Thyroid gland (tissue), 4 donors: ENCODE data around the gene HOMER2. TPM values are rescaled to one million over a fixed set of nuclear protein-coding genes. Genes with fewer than 3 reads are reported as not detected.
"Not testable (repeated sequence)": the region's sequence is repeated elsewhere in the genome, so short reads cannot be mapped to it uniquely, and the experiment has no call there.

Experiments used
- DNase-seq, 2 donors: peaks; one replicate each; pipeline ENCODE4 v3.0.0-alpha.2; 2019
- H3K27ac ChIP-seq, 3 donors: fragments of 200-600 bp; sonication (generic); 1 replicate in 2 of 3; 2 replicates in 1 of 3; pipeline ENCODE4 v1.5.1; 2016 to 2019; ENCODE audit warnings: mild to moderate bottlenecking in 1 of 3, moderate library complexity in 1 of 3
- H3K27me3 ChIP-seq: fragments of 200-600 bp; sonication (generic); one replicate; pipeline ENCODE4 v1.5.1; 2019
- H3K36me3 ChIP-seq, 2 donors: fragments of 200-600 bp; sonication (generic); one replicate each; pipeline ENCODE4 v1.5.1; 2016 to 2019
- H3K4me1 ChIP-seq, 2 donors: fragments of 200-600 bp; sonication (generic); one replicate each; pipeline ENCODE4 v1.5.1; 2017 to 2019
- H3K4me3 ChIP-seq, 3 donors: fragments of 200-600 bp; sonication (generic); replicated peaks in 1 of 3; 1 replicate in 2 of 3; 2 replicates in 1 of 3; pipeline ENCODE4 v1.5.1; 2016; ENCODE audit warnings: mild to moderate bottlenecking in 1 of 3
- H3K9me3 ChIP-seq: fragments of 200-600 bp; sonication (generic); one replicate; pipeline ENCODE4 v1.5.1; 2017
- CTCF ChIP-seq, 6 experiments: fragments of 200-600 bp in 3 of 6; fragments of 450-650 bp in 3 of 6; sonication (generic) in 3 of 6; IDR thresholded peaks; one replicate each; pipeline ENCODE4 v1.5.1; 2016 to 2019; ENCODE audit warnings: antibody characterized with exemption in 6 of 6, mild to moderate bottlenecking in 2 of 6, inconsistent platforms in 1 of 6, moderate library complexity in 1 of 6
- POLR2A ChIP-seq, 2 donors: fragments of 450-650 bp; IDR thresholded peaks; one replicate each; pipeline ENCODE4 v1.6.1; 2017; ENCODE audit warnings: antibody characterized with exemption in 2 of 2, mild to moderate bottlenecking in 2 of 2, moderate library complexity in 1 of 2
- WGBS, 2 donors: methylation state at CpG; one replicate each; pipeline ENCODE4 v1.1.5; 2017; 5-methylcytosine and 5-hydroxymethylcytosine counted together
- intact Hi-C: fragments of 100-400 bp; cut with DNase I; formaldehyde crosslinking; loops from one replicate; pipeline ENCODE4 v1.15.1; 2023
- total RNA-seq, 4 donors: library from RNA; depleted of rRNA; stranded (reverse); fragments of >200 nt; gene quantifications; one replicate each; pipeline ENCODE4 v1.2.3, GENCODE V29; 2016

Gene HOMER2
- total RNA-seq, 4 donors from 2014 or later = 89.1 to 211 (median 122) TPM

- Histone ChIP-seq H3K4me3 (no peak overlapping the region), H3K4me1 (no peaks in the 10 kb centered on the region), H3K9me3 (no peaks in the 10 kb centered on the region), H3K27me3 (no peaks in the 10 kb centered on the region), H3K27ac (no peak overlapping the region), H3K36me3 (peaks cover 0 to 4% of the 10 kb centered on the region in 2 donors)
- TF ChIP-seq CTCF (IDR thresholded peaks at IDR 0.05) = no peak
- WGBS, 2 donors = 74 to 83% methylated on average over 5 of the region's 5 CpGs
- intact Hi-C loops = no loop called here
- no peak for DNase-seq
These were observed 81.2 kb downstream of the HOMER2 start for GRCh38 chr15:82871358-82871757.

GRCh38 chr15:82870727-82871320 is 81.7 kb downstream of the HOMER2 start:
- H3K9me3 ChIP-seq = no peaks in the 10 kb centered on the region
- H3K36me3 ChIP-seq = peaks cover 0 to 4% of the 10 kb centered on the region in 2 donors
- TF ChIP-seq CTCF (IDR thresholded peaks at IDR 0.05) = no peak
- TF ChIP-seq POLR2A (IDR thresholded peaks at IDR 0.05) = no peak
- H3K27me3 ChIP-seq = no peaks in the 10 kb centered on the region
- H3K27ac ChIP-seq = no peak overlapping the region
- WGBS, 2 donors = 62 to 78% methylated on average over 7 of the region's 7 CpGs
- no peak for DNase-seq
- no peak overlapping the region for H3K4me3 ChIP-seq
- H3K4me1 ChIP-seq = no peaks in the 10 kb centered on the region
- intact Hi-C loops = no loop called here

- H3K27ac ChIP-seq, H3K4me1 ChIP-seq, H3K27me3 ChIP-seq, H3K9me3 ChIP-seq, H3K36me3 ChIP-seq, DNase-seq, intact Hi-C loops, H3K4me3 ChIP-seq: not testable (repeated sequence)
- 62 to 86% methylated on average over 1 to 3 of the region's 3 CpGs for WGBS, 2 donors
These were observed 86.5 kb downstream of the HOMER2 start for GRCh38 chr15:82865981-82866380.

GRCh38 chr15:82865581-82865980 is 86.9 kb downstream of the HOMER2 start:
- H3K36me3 ChIP-seq, H3K9me3 ChIP-seq, H3K27ac ChIP-seq, H3K4me1 ChIP-seq, H3K27me3 ChIP-seq, H3K4me3 ChIP-seq, DNase-seq, intact Hi-C loops: not testable (repeated sequence)
- WGBS, 2 donors = 79 to 85% methylated on average over 4 of the region's 4 CpGs

- H3K4me1 ChIP-seq = no peaks in the 10 kb centered on the region
- H3K36me3 ChIP-seq = no peaks in the 10 kb centered on the region
- H3K9me3 ChIP-seq = no peaks in the 10 kb centered on the region
- H3K4me3 ChIP-seq = no peak overlapping the region
- no peak for DNase-seq
- 87 to 88% methylated on average over 2 of the region's 2 CpGs for WGBS, 2 donors
- no peak overlapping the region for H3K27ac ChIP-seq
- intact Hi-C loops = no loop called here
- no peaks in the 10 kb centered on the region for H3K27me3 ChIP-seq
- no peak for TF ChIP-seq POLR2A (IDR thresholded peaks at IDR 0.05)
- TF ChIP-seq CTCF (IDR thresholded peaks at IDR 0.05) = no peak
These were observed 87.6 kb downstream of the HOMER2 start for GRCh38 chr15:82864967-82865366.

- Histone ChIP-seq H3K36me3 (no peaks in the 10 kb centered on the region), H3K4me3 (no peak overlapping the region), H3K9me3 (no peaks in the 10 kb centered on the region), H3K27ac (no peak overlapping the region), H3K27me3 (no peaks in the 10 kb centered on the region), H3K4me1 (no peaks in the 10 kb centered on the region)
- TF ChIP-seq CTCF (IDR thresholded peaks at IDR 0.05) = no peak
- TF ChIP-seq POLR2A (IDR thresholded peaks at IDR 0.05) = no peak
- 89% methylated on average over 6 of the region's 6 CpGs for WGBS, 2 donors
- intact Hi-C loops = no loop called here
- DNase-seq = no peak
These were observed 89.6 kb downstream of the HOMER2 start for GRCh38 chr15:82862886-82863285.
